PC-9 (cell line): ENCODE measurements around the gene RPL27. TPM values are rescaled to one million over a fixed set of nuclear protein-coding genes. Genes with fewer than 3 reads are reported as not detected.

Experiments
- BruUV-seq: library from RNA; stranded (reverse); fragments of 400-500 nt; replicated peaks from 2 replicates; lab custom pipeline; 2021; lab: Mats Ljungman, UMichigan
- CTCF ChIA-PET: fragments of 300-600 bp; sonication (Branson Sonifier 250); formaldehyde crosslinking; loops from one replicate; lab custom pipeline; 2022; ENCODE audit warnings: antibody characterized with exemption; lab: Charles Lee
- POLR2A ChIA-PET: fragments of 300-600 bp; sonication (Branson Sonifier 250); formaldehyde crosslinking; loops from one replicate; lab custom pipeline; 2022; ENCODE audit warnings: antibody characterized with exemption; ENCODE audit not compliant: unreplicated experiment; lab: Charles Lee
- DNase-seq, 2 experiments: peaks; one replicate each; pipeline versions ENCODE4 v3.0.0 to v3.0.0-alpha.2; 2015 to 2022; ENCODE audit warnings: mixed read lengths in 1 of 2
- H2AFZ ChIP-seq: fragments of 200-600 bp; sonication (generic); 2 replicates; pipeline ENCODE4 v1.8.1; 2017; ENCODE audit warnings: antibody characterized with exemption
- H3F3A ChIP-seq: fragments of 200-600 bp; sonication (generic); 2 replicates; pipeline ENCODE4 v1.8.1; 2017; ENCODE audit warnings: antibody characterized with exemption, mild to moderate bottlenecking, low read depth; ENCODE audit not compliant: insufficient read depth
- H3K27ac ChIP-seq: fragments of 200-600 bp; sonication (generic); 2 replicates; pipeline ENCODE4 v1.6.1; 2016; ENCODE audit warnings: mixed run types
- H3K27me3 ChIP-seq: fragments of 200-600 bp; sonication (generic); 2 replicates; pipeline ENCODE4 v1.6.1; 2016; ENCODE audit warnings: low read depth, mixed run types; ENCODE audit not compliant: insufficient read depth
- H3K36me3 ChIP-seq: fragments of 200-600 bp; sonication (generic); 2 replicates; pipeline ENCODE4 v1.6.1; 2016; ENCODE audit warnings: low read depth, mixed run types
- H3K4me1 ChIP-seq: fragments of 200-600 bp; sonication (generic); replicated peaks from 2 replicates; pipeline ENCODE4 v1.6.1; 2016; ENCODE audit warnings: mixed run types; ENCODE audit not compliant: insufficient read depth
- H3K4me2 ChIP-seq: fragments of 200-600 bp; sonication (generic); 2 replicates; pipeline ENCODE4 v1.6.1; 2017; ENCODE audit warnings: mixed run types
- H3K4me3 ChIP-seq: fragments of 200-600 bp; sonication (generic); 2 replicates; pipeline ENCODE4 v1.6.1; 2016; ENCODE audit warnings: mixed run types
- H3K79me2 ChIP-seq: fragments of 200-600 bp; sonication (generic); 2 replicates; pipeline ENCODE4 v1.6.1; 2017; ENCODE audit warnings: low read depth, mixed run types
- H3K9me2 ChIP-seq: fragments of 200-600 bp; sonication (generic); 2 replicates; pipeline ENCODE4 v1.8.1; 2017; ENCODE audit warnings: mild to moderate bottlenecking; ENCODE audit not compliant: insufficient read depth
- H3K9me3 ChIP-seq: fragments of 200-600 bp; sonication (generic); 2 replicates; pipeline ENCODE4 v1.8.1; 2016; ENCODE audit warnings: low read depth; ENCODE audit not compliant: insufficient read depth
- H4K20me1 ChIP-seq: fragments of 200-600 bp; sonication (generic); 2 replicates; pipeline ENCODE4 v1.8.1; 2017; ENCODE audit not compliant: insufficient read depth
- EZH2 ChIP-seq: fragments of 200-600 bp; sonication (generic); IDR thresholded peaks from 2 replicates; pipeline ENCODE4 v1.8.0; 2017; ENCODE audit warnings: antibody characterized with exemption, low read depth
- intact Hi-C: fragments of 100-400 bp; cut with micrococcal nuclease; formaldehyde crosslinking; loops from one replicate; pipeline ENCODE4 v1.10.0; 2022; ENCODE audit not compliant: unreplicated experiment
- total RNA-seq: library from RNA; stranded (reverse); gene quantifications from 2 replicates; pipeline ENCODE4 v1.2.3, GENCODE V29; 2021
- TF ChIP-seq, protein P1 (sequence below): fragments of 200-600 bp; sonication (generic); conservative IDR thresholded peaks from 2 replicates; pipeline ENCODE4 v1.6.1; 2017; ENCODE audit warnings: mixed run types, antibody characterized with exemption, mild to moderate bottlenecking, moderate library complexity

Gene RPL27
- total RNA-seq, 1 experiment from 2014 or later: 950 TPM

GRCh38 chr17:43025290-43025657 lies 27.1 kb downstream of the RPL27 start:
- ChIA-PET POLR2A (no interaction called here), CTCF (no interaction called here)
- H3K4me3 ChIP-seq: no peak overlapping the region

GRCh38 chr17:43025766-43026537 lies 27.7 kb downstream of the RPL27 start:
- no TSS peak for BruUV-seq
- POLR2A ChIA-PET: interaction anchor here (0.8 kb wide), 1 partner anchor 342 kb away, joined by 27 read pairs; no protein-coding TSS in a partner anchor
- Histone ChIP-seq H3K9me3 (no peaks in the 10 kb centered on the region), H3F3A (peaks cover 28% of the 10 kb centered on the region; the same call in 1 of the 2 replicates), H2AFZ (no peak overlapping the region), H3K4me1 (peaks cover 10% of the 10 kb centered on the region), H3K27me3 (no peaks in the 10 kb centered on the region), H3K36me3 (no peaks in the 10 kb centered on the region), H3K4me3 (no peak overlapping the region), H3K4me2 (no peak overlapping the region), H3K27ac (no peak overlapping the region), H3K9me2 (no peaks in the 10 kb centered on the region), H3K79me2 (no peaks in the 10 kb centered on the region), H4K20me1 (peaks cover under 1% of the 10 kb centered on the region; the same call in 1 of the 2 replicates)
- DNase-seq: no peak
- intact Hi-C loops: no loop called here
- CTCF ChIA-PET: no interaction called here
- TF ChIP-seq, protein P1, sequence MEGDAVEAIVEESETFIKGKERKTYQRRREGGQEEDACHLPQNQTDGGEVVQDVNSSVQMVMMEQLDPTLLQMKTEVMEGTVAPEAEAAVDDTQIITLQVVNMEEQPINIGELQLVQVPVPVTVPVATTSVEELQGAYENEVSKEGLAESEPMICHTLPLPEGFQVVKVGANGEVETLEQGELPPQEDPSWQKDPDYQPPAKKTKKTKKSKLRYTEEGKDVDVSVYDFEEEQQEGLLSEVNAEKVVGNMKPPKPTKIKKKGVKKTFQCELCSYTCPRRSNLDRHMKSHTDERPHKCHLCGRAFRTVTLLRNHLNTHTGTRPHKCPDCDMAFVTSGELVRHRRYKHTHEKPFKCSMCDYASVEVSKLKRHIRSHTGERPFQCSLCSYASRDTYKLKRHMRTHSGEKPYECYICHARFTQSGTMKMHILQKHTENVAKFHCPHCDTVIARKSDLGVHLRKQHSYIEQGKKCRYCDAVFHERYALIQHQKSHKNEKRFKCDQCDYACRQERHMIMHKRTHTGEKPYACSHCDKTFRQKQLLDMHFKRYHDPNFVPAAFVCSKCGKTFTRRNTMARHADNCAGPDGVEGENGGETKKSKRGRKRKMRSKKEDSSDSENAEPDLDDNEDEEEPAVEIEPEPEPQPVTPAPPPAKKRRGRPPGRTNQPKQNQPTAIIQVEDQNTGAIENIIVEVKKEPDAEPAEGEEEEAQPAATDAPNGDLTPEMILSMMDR: no peak
- TF ChIP-seq EZH2: no peak

More at GRCh38 chr17:43025290-43025657, 27.1 kb downstream of the RPL27 start:
- no peak for DNase-seq
- TF ChIP-seq EZH2: no peak
- TF ChIP-seq, protein P1: no peak
- intact Hi-C loops: no loop called here
- Histone ChIP-seq H4K20me1 (peaks cover 2% of the 10 kb centered on the region; the same call in 1 of the 2 replicates), H2AFZ (no peak overlapping the region), H3K36me3 (no peaks in the 10 kb centered on the region), H3K4me2 (no peak overlapping the region), H3F3A (peaks cover 35% of the 10 kb centered on the region; the same call in 1 of the 2 replicates), H3K27ac (no peak overlapping the region), H3K4me1 (peaks cover 17% of the 10 kb centered on the region), H3K9me2 (no peaks in the 10 kb centered on the region), H3K27me3 (no peaks in the 10 kb centered on the region), H3K79me2 (peaks cover 6% of the 10 kb centered on the region), H3K9me3 (no peaks in the 10 kb centered on the region)
- BruUV-seq: no TSS peak

DNA sequence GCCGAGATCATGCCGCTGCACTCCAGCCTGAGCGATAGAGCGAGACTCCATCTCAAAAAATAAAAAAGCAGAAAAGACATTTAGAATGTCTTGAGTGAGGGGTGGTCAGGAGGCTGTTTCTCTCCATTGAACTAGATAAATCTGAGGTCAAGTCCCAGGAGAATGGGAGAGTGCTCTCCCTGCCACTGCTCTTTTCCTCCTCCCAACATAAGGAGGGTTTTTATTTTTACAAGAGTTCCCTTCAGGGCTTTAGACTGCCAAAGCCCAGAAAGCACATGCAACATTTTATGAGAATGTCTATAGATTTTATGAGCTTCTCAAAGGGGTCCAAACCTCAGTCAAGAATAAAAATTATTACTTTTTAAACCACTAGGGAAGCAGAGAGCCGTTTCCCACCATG lies 28.4 kb downstream of the RPL27 start:
- no peak for DNase-seq
- Histone ChIP-seq H3K9me3 (no peaks in the 10 kb centered on the region), H4K20me1 (no peaks in the 10 kb centered on the region), H2AFZ (no peak overlapping the region), H3K79me2 (no peaks in the 10 kb centered on the region), H3K4me1 (peaks cover 8% of the 10 kb centered on the region), H3K9me2 (no peaks in the 10 kb centered on the region), H3F3A (peaks cover 24% of the 10 kb centered on the region; the same call in 1 of the 2 replicates), H3K4me3 (no peak overlapping the region), H3K27me3 (no peaks in the 10 kb centered on the region), H3K27ac (no peak overlapping the region), H3K36me3 (no peaks in the 10 kb centered on the region), H3K4me2 (no peak overlapping the region)
- intact Hi-C loops: no loop called here
- ChIA-PET POLR2A (no interaction called here), CTCF (no interaction called here)
- no TSS peak for BruUV-seq
- TF ChIP-seq, protein P1: no peak
- no peak for TF ChIP-seq EZH2
